ENCODE results near the gene TXNRD1. TPM values are rescaled to one million over a fixed set of nuclear protein-coding genes. Genes with fewer than 3 reads are reported as not detected.
"Not testable (repeated sequence)": the region's sequence is repeated elsewhere in the genome, so short reads cannot be mapped to it uniquely, and the experiment has no call there.

Gene TXNRD1
- total RNA-seq, 4 donors from 2014 or later: 111 to 140 (median 128) TPM

DNA sequence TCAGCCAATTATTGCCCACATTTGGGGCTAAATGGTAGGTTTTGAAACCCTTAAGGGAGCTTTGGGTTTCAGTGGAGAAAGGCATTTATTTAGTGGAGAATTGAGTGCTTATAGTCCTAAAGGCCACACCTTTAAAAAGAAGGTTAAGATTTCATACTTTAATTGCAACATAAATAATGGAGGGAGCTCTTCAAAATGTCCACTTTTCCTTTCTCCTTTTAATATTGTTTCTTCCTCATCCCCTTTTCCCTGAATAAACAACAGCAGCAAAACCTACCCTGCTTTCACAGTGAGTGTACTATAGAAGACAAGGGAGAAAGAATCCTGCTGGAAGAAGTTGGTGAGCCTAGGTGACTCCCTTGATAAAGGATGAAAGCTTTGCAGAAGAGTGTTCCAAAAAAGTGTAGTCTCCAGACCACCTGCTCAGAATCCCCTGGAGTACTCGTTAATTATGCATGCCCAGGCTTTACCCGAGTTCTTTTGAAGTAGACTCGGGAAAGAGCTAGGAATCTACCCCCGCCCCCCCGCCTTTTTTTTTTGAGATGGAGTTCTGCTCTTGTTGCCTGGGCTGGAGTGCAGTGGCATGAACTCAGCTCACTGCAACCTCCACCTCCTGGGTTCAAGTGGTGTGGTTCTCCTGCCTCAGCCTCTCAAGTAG lies 76.4 kb downstream of the TXNRD1 start:
- Histone ChIP-seq H3K9me3 (no peaks in the 10 kb centered on the region), H3K27ac (no peak overlapping the region), H3K27me3 (no peaks in the 10 kb centered on the region), H3K4me3 (no peak overlapping the region), H3K4me1 (peaks cover 0 to 48% (median 12%) of the 10 kb centered on the region in 4 donors), H3K36me3 (peaks cover 0 to 53% (median 7%) of the 10 kb centered on the region in 3 donors)
- 67 to 68% methylated on average over 5 of the region's 5 CpGs for WGBS, 2 donors
- TF ChIP-seq EP300 (IDR thresholded peaks at IDR 0.05): no peak
- DNase-seq (ENCODE audit: low spot score in 2 of 2): no peak

DNA sequence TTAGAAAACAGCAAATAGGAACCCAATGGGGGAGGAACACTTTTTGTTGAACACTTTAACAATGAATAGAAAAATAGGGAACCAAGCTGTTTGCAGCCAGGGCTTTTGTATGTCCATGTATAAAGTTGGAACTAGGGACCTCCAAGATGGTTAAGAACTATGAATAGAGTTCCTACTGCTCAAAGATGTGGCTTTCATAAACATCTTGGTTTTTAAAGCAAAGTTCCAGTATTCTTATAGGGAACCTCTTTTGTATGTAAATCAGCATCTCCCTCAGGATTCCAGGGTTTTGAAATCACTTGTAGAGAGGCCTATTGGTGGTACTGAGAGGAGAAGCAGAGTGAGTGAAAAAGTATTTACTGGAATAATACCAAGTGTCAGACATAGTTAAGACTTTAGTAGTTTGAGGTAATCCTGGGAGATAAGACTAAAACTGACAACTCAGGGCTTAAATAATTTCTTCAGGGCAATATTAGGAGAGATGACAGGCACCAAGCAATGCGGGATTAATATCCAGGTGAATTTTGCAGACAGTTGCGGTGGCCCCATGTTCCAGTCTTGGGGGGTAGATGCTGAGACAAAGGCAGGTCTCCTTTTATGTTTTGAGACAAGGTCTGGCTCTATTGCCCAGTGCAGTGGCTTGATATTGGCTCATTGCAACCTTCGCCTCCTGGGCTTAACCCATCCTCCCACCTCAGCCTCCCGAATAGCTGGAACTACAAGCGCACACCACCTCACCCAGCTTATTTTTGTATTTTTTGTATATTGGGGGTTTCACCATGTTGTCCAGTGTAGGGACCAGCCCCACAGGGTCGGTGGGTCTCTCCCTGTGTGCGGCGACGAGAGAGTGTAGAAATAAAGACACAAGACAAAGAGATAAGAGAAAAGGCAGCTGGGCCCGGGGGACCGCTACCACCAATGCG lies 77.6 kb downstream of the TXNRD1 start:
- no peak for TF ChIP-seq EP300 (IDR thresholded peaks at IDR 0.05)
- TF ChIP-seq, protein P1, sequence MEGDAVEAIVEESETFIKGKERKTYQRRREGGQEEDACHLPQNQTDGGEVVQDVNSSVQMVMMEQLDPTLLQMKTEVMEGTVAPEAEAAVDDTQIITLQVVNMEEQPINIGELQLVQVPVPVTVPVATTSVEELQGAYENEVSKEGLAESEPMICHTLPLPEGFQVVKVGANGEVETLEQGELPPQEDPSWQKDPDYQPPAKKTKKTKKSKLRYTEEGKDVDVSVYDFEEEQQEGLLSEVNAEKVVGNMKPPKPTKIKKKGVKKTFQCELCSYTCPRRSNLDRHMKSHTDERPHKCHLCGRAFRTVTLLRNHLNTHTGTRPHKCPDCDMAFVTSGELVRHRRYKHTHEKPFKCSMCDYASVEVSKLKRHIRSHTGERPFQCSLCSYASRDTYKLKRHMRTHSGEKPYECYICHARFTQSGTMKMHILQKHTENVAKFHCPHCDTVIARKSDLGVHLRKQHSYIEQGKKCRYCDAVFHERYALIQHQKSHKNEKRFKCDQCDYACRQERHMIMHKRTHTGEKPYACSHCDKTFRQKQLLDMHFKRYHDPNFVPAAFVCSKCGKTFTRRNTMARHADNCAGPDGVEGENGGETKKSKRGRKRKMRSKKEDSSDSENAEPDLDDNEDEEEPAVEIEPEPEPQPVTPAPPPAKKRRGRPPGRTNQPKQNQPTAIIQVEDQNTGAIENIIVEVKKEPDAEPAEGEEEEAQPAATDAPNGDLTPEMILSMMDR (IDR thresholded peaks at IDR 0.05): no peak
- TF ChIP-seq POLR2A (IDR thresholded peaks at IDR 0.05): no peak
- H3K36me3 ChIP-seq: peaks cover 0 to 53% (median 7%) of the 10 kb centered on the region in 3 donors
- no peaks in the 10 kb centered on the region for H3K9me3 ChIP-seq
- DNase-seq (ENCODE audit: low spot score in 2 of 2): no peak
- H3K27ac ChIP-seq: no peak overlapping the region
- H3K4me3 ChIP-seq: no peak overlapping the region
- H3K27me3 ChIP-seq: no peaks in the 10 kb centered on the region
- H3K4me1 ChIP-seq: peaks cover 0 to 52% (median 12%) of the 10 kb centered on the region in 4 donors
- WGBS, 2 donors: 95% methylated on average over 12 of the region's 12 CpGs

DNA sequence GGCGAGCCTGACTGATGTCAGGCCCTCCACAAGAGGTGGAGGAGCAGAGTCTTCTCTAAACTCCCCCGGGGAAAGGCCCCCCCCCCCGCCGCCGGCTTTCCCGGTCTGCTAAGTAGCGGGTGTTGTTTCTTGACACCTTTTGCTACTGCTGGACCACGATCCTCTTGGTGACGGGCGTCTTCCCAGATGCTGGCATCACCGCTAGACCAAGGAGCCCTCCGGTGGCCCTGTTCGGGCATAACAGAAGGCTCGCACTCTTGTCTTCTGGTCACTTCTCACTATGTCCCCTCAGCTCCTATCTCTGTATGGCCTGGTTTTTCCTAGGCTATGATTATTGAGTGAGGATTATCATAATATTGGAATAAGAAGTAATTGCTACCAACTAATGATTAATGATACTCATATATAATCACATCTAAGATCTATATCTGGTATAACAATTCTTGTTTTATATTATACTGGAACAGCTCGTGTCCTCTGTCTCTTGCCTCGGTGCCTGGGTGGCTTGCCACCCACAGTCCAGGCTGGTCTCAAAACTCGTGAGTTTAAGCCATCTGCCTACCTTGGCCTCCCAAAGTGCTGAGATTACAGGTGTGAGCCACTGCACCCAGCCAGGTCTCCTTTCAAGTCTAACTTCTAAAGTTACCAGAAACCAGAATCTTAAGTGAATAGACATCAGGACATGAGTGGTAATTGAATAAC lies 78.7 kb downstream of the TXNRD1 start:
- not testable (repeated sequence) for DNase-seq (ENCODE audit: low spot score in 2 of 2); H3K9me3 ChIP-seq; H3K4me3 ChIP-seq; H3K27me3 ChIP-seq
- 77 to 78% methylated on average over 12 to 15 of the region's 17 CpGs for WGBS, 2 donors
- H3K36me3 ChIP-seq: peaks cover 0 to 53% (median 7%) of the 10 kb centered on the region in 3 donors
- H3K4me1 ChIP-seq: peaks cover 0 to 49% (median 11%) of the 10 kb centered on the region in 4 donors
- peak overlapping the region in 1 of 4 donors; percentile 7 for H3K27ac ChIP-seq

DNA sequence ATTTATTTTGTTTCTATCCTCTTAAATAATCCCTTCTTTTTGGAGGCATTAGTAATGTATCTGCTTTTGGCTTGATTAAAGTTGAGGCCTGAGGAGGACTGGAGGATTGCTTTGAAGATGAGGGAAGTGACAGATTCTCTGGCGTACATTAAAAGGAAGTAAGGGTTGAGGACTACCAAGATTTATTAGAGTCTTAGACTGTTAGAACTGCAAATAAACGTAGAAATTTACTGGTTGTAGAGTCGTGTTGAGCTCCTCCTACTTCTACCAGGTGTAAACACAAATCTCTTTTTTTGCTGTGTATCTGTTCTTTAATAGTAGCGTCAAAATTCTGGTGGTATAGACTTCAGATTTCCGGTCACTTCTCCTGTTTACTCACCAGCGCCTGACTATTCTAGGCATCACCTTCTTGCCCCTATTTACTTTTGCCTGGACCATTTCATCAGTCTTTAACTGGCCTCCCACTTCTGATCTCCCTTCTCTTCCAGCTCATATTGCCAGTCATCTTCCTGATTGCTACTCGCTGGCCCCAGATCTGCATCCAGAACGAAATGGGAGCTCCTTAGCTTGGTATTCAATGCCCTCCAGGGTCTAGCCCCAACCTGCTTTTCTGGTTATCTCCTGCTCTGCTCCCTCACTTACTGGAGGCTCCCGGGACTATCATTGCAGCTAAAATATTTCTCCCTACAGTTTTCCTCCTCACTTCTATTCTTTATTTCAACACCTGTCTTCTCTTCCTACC lies 79.5 kb downstream of the TXNRD1 start:
- no peaks in the 10 kb centered on the region for H3K9me3 ChIP-seq
- no peak overlapping the region for H3K4me3 ChIP-seq
- peaks cover 0 to 53% (median 7%) of the 10 kb centered on the region in 3 donors for H3K36me3 ChIP-seq
- no peak for TF ChIP-seq POLR2A (IDR thresholded peaks at IDR 0.05)
- TF ChIP-seq, protein P1 (IDR thresholded peaks at IDR 0.05): no peak
- no peak for TF ChIP-seq EP300 (IDR thresholded peaks at IDR 0.05)
- 78% methylated on average over 9 of the region's 9 CpGs for WGBS, 2 donors
- H3K4me1 ChIP-seq: peaks cover 0 to 44% (median 3%) of the 10 kb centered on the region in 4 donors
- H3K27ac ChIP-seq: peak overlapping the region in 2 of 4 donors; percentile 7 to 20
- H3K27me3 ChIP-seq: no peaks in the 10 kb centered on the region
- no peak for DNase-seq (ENCODE audit: low spot score in 2 of 2)

DNA sequence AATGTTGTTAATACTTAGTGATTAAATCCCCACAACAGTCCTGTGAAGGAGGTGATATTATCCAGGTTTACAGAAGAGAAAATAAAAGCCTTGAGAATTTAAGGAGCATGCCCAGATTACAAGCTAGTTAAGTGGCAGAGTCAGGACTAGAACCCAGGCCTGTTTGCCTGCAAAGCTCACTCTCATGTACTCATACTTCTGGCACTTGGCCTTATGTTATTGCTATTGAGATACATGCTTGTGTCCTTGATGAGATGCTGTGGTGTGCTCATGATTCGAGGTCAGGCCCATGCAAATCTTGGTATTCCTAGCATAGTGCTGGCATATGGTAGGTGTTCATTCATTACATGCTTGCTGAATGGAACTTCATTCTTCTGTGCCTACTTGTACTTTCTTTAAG lies 80.4 kb downstream of the TXNRD1 start:
- Histone ChIP-seq H3K4me3 (no peak overlapping the region), H3K27me3 (no peaks in the 10 kb centered on the region), H3K27ac (no peak overlapping the region), H3K9me3 (no peaks in the 10 kb centered on the region), H3K36me3 (peaks cover 0 to 52% (median 7%) of the 10 kb centered on the region in 3 donors), H3K4me1 (peaks cover 0 to 47% (median 2%) of the 10 kb centered on the region in 4 donors)
- WGBS, 2 donors: 78 to 85% methylated on average over 1 of the region's 1 CpG
- TF ChIP-seq, protein P1 (IDR thresholded peaks at IDR 0.05): no peak
- TF ChIP-seq EP300 (IDR thresholded peaks at IDR 0.05) (no peak), POLR2A (IDR thresholded peaks at IDR 0.05) (no peak)
- DNase-seq (ENCODE audit: low spot score in 2 of 2): no peak
